Measurements from ENCODE around the gene SLC6A18.

The SLC6A18 gene

DNA sequence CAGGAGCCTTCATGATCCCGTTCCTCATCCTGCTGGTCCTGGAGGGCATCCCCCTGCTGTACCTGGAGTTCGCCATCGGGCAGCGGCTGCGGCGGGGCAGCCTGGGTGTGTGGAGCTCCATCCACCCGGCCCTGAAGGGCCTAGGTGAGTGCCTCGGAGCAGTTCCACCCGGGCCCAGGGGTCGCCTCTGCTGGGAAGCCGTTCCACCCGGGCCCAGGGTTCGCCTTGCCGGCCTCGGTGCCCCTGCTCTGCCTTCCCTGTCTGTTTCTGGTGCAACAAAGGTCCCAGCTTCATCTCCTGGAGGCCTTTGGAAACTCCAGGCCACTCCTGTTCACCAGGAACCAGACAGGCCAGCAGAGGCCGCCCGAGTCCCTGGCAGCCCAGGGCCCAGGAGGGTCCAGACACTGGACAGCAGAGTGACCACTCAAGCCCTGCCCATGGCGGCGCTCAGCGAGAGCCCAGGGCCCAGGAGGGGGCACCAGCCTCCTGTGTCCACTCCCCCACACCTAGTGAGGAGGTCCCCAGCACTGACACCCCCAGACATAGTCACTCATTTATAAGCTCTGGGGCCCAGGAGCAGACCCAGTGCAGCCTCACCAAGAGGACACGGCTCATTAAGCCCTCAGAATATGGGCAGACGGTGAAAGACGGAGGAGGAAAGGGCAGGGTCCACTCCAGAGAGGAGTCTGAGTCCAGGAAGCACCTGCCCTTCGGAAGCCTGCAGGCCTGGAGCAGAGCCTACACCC lies 16.3 kb upstream of the SLC6A18 start:
- H3K4me1 ChIP-seq (ENCODE audit: low read length), result peaks cover 11% of the 10 kb centered on the region
- no peak overlapping the region for H3K27ac ChIP-seq (ENCODE audit: low read length)
- H3K79me2 ChIP-seq (ENCODE audit: low read length), result no peaks in the 10 kb centered on the region
- no peak for DNase-seq
- no peaks in the 10 kb centered on the region for H3F3A ChIP-seq (ENCODE audit: insufficient read depth, low read length)
- H3K27me3 ChIP-seq (replicated peaks; ENCODE audit: insufficient read depth, low read length), result no peaks in the 10 kb centered on the region
- H2AFZ ChIP-seq (ENCODE audit: low read length), result peak overlapping the region; percentile 48; the same call in 1 of the 2 replicates
- no peak overlapping the region for H3K4me2 ChIP-seq (ENCODE audit: low read depth, low read length)
- no peaks in the 10 kb centered on the region for H3K36me3 ChIP-seq (replicated peaks; ENCODE audit: insufficient read depth, low read length)
- no peaks in the 10 kb centered on the region for H3K9me3 ChIP-seq (replicated peaks; ENCODE audit: insufficient read depth, low read length)
- no peak overlapping the region for H3K9ac ChIP-seq (ENCODE audit: low read length)
- no peak for TF ChIP-seq EZH2 (optimal IDR thresholded peaks at IDR 0.05; ENCODE audit: low read depth, low read length)
- TF ChIP-seq EZH2phosphoT487 (IDR thresholded peaks at IDR 0.05; ENCODE audit: low read length), result no peak
- TF ChIP-seq CTCF (IDR thresholded peaks at IDR 0.05; ENCODE audit: low read length), result peak; percentile 59
- no peaks in the 10 kb centered on the region for H4K20me1 ChIP-seq (ENCODE audit: insufficient read depth, low read length)
- H3K9me2 ChIP-seq (replicated peaks; ENCODE audit: insufficient read depth, low read length), result no peaks in the 10 kb centered on the region
- H3K4me3 ChIP-seq (ENCODE audit: low read length), result no peak overlapping the region

GRCh38 chr5:1209489-1209852 lies 15.7 kb upstream of the SLC6A18 start:
- no peaks in the 10 kb centered on the region for H3K9me3 ChIP-seq (replicated peaks; ENCODE audit: insufficient read depth, low read length)
- peaks cover 11% of the 10 kb centered on the region for H3K4me1 ChIP-seq (ENCODE audit: low read length)
- no peaks in the 10 kb centered on the region for H4K20me1 ChIP-seq (ENCODE audit: insufficient read depth, low read length)
- no peaks in the 10 kb centered on the region for H3K79me2 ChIP-seq (ENCODE audit: low read length)
- H3K27ac ChIP-seq (ENCODE audit: low read length), result no peak overlapping the region
- TF ChIP-seq EZH2phosphoT487 (IDR thresholded peaks at IDR 0.05; ENCODE audit: low read length), result no peak
- TF ChIP-seq CTCF (IDR thresholded peaks at IDR 0.05; ENCODE audit: low read length), result no peak
- TF ChIP-seq EZH2 (optimal IDR thresholded peaks at IDR 0.05; ENCODE audit: low read depth, low read length), result no peak
- no peaks in the 10 kb centered on the region for H3K36me3 ChIP-seq (replicated peaks; ENCODE audit: insufficient read depth, low read length)
- peak overlapping the region; percentile 48; the same call in 1 of the 2 replicates for H2AFZ ChIP-seq (ENCODE audit: low read length)
- no peaks in the 10 kb centered on the region for H3K9me2 ChIP-seq (replicated peaks; ENCODE audit: insufficient read depth, low read length)
- no peak overlapping the region for H3K4me2 ChIP-seq (ENCODE audit: low read depth, low read length)
- H3K9ac ChIP-seq (ENCODE audit: low read length), result no peak overlapping the region
- no peaks in the 10 kb centered on the region for H3F3A ChIP-seq (ENCODE audit: insufficient read depth, low read length)
- no peaks in the 10 kb centered on the region for H3K27me3 ChIP-seq (replicated peaks; ENCODE audit: insufficient read depth, low read length)
- no peak for DNase-seq
- H3K4me3 ChIP-seq (ENCODE audit: low read length), result no peak overlapping the region

- Histone ChIP-seq H3K36me3 (replicated peaks; ENCODE audit: insufficient read depth, low read length) (no peaks in the 10 kb centered on the region), H3K4me3 (ENCODE audit: low read length) (no peak overlapping the region), H3K27me3 (replicated peaks; ENCODE audit: insufficient read depth, low read length) (no peaks in the 10 kb centered on the region), H2AFZ (ENCODE audit: low read length) (peak overlapping the region; percentile 48; the same call in 1 of the 2 replicates), H3K27ac (ENCODE audit: low read length) (no peak overlapping the region), H3K4me1 (ENCODE audit: low read length) (peaks cover 11% of the 10 kb centered on the region), H3K79me2 (ENCODE audit: low read length) (no peaks in the 10 kb centered on the region), H3K9me2 (replicated peaks; ENCODE audit: insufficient read depth, low read length) (no peaks in the 10 kb centered on the region), H3F3A (ENCODE audit: insufficient read depth, low read length) (no peaks in the 10 kb centered on the region), H4K20me1 (ENCODE audit: insufficient read depth, low read length) (no peaks in the 10 kb centered on the region), H3K9ac (ENCODE audit: low read length) (no peak overlapping the region), H3K4me2 (ENCODE audit: low read depth, low read length) (no peak overlapping the region), H3K9me3 (replicated peaks; ENCODE audit: insufficient read depth, low read length) (no peaks in the 10 kb centered on the region)
- DNase-seq, result no peak
- TF ChIP-seq EZH2 (optimal IDR thresholded peaks at IDR 0.05; ENCODE audit: low read depth, low read length), result no peak
These were observed 15.0 kb upstream of the SLC6A18 start for GRCh38 chr5:1209896-1210776.
